Karpas-422 (cell line): ENCODE results near the gene TPSB2. TPM values are rescaled to one million over a fixed set of nuclear protein-coding genes. Genes with fewer than 3 reads are reported as not detected.
"Not testable (repeated sequence)": the region's sequence is repeated elsewhere in the genome, so short reads cannot be mapped to it uniquely, and the experiment has no call there.

Experiments used
- DNase-seq: peaks from one replicate; pipeline ENCODE4 v3.0.0-alpha.2; 2015
- H2AFZ ChIP-seq: fragments of 200-600 bp; sonication (generic); 2 replicates; pipeline ENCODE4 v1.6.1; 2014; ENCODE audit warnings: antibody characterized with exemption, low read length, mixed read lengths
- H3K27ac ChIP-seq: fragments of 200-600 bp; sonication (generic); 2 replicates; pipeline ENCODE4 v1.5.1; 2014; ENCODE audit warnings: mild to moderate bottlenecking, low read length, moderate library complexity
- H3K27me3 ChIP-seq: fragments of 200-600 bp; sonication (generic); 2 replicates; pipeline ENCODE4 v1.6.1; 2014; ENCODE audit warnings: low read length, mixed read lengths
- H3K36me3 ChIP-seq: fragments of 200-600 bp; sonication (generic); 2 replicates; pipeline ENCODE4 v1.6.1; 2014; ENCODE audit warnings: low read length, mixed read lengths; ENCODE audit not compliant: insufficient read depth
- H3K4me1 ChIP-seq: fragments of 200-600 bp; sonication (generic); 2 replicates; pipeline ENCODE4 v1.6.1; 2014; ENCODE audit warnings: mild to moderate bottlenecking, low read length, mixed read lengths
- H3K4me2 ChIP-seq: fragments of 200-600 bp; sonication (generic); 2 replicates; pipeline ENCODE4 v1.6.1; 2014; ENCODE audit warnings: low read length, low read depth, mild to moderate bottlenecking; ENCODE audit not compliant: poor library complexity, severe bottlenecking
- H3K4me3 ChIP-seq: fragments of 200-600 bp; sonication (generic); 2 replicates; pipeline ENCODE4 v1.5.1; 2014; ENCODE audit warnings: mild to moderate bottlenecking, antibody characterized with exemption, low read length, mixed read lengths
- H3K79me2 ChIP-seq: fragments of 200-600 bp; sonication (generic); 2 replicates; pipeline ENCODE4 v1.6.1; 2014; ENCODE audit warnings: mild to moderate bottlenecking, low read length, mixed read lengths
- H3K9ac ChIP-seq: fragments of 200-600 bp; sonication (generic); 2 replicates; pipeline ENCODE4 v1.6.0; 2014; ENCODE audit warnings: low read length
- H3K9me2 ChIP-seq: fragments of 200-600 bp; sonication (generic), shearing (Covaris generic); replicated peaks from 2 replicates; pipeline ENCODE4 v1.6.0; 2014; ENCODE audit warnings: mild to moderate bottlenecking, low read length, moderate library complexity; ENCODE audit not compliant: insufficient read depth
- H3K9me3 ChIP-seq: fragments of 300-700, 200-600 bp; sonication (generic); 2 replicates; pipeline ENCODE4 v1.6.1; 2014; ENCODE audit warnings: low read length, mixed read lengths
- H4K20me1 ChIP-seq: fragments of 200-600 bp; sonication (generic); 2 replicates; pipeline ENCODE4 v1.6.1; 2014; ENCODE audit warnings: mild to moderate bottlenecking, antibody characterized with exemption, low read length, low read depth; ENCODE audit not compliant: insufficient read depth
- total RNA-seq: library from RNA; depleted of rRNA; stranded (reverse); fragments of >200 nt; shearing (Covaris generic); gene quantifications from 2 replicates; pipeline ENCODE4 v1.2.3, GENCODE V29; 2014; ENCODE audit warnings: low replicate concordance

TPSB2 gene
- total RNA-seq, 1 experiment from 2014 or later = not detected

- H4K20me1 ChIP-seq = no peaks in the 10 kb centered on the region
- no peak overlapping the region for H3K9ac ChIP-seq
- H3K9me3 ChIP-seq = no peaks in the 10 kb centered on the region
- H3K4me1 ChIP-seq = no peaks in the 10 kb centered on the region
- no peak overlapping the region for H2AFZ ChIP-seq
- no peak overlapping the region for H3K4me3 ChIP-seq
- no peaks in the 10 kb centered on the region for H3K9me2 ChIP-seq
- no peaks in the 10 kb centered on the region for H3K79me2 ChIP-seq
- DNase-seq = no peak
- no peaks in the 10 kb centered on the region for H3K27me3 ChIP-seq
- no peak overlapping the region for H3K4me2 ChIP-seq
- H3K36me3 ChIP-seq = no peaks in the 10 kb centered on the region
- no peak overlapping the region for H3K27ac ChIP-seq
These were observed 30.5 kb downstream of the TPSB2 start for GRCh38 chr16:1199347-1200013.

GRCh38 chr16:1198671-1199346, 31.2 kb downstream of the TPSB2 start:
- H3K9me2 ChIP-seq, DNase-seq, H3K4me1 ChIP-seq, H3K27ac ChIP-seq, H2AFZ ChIP-seq, H3K79me2 ChIP-seq, H3K36me3 ChIP-seq, H3K27me3 ChIP-seq, H3K4me3 ChIP-seq, H3K4me2 ChIP-seq, H4K20me1 ChIP-seq, H3K9me3 ChIP-seq, H3K9ac ChIP-seq: not testable (repeated sequence)

GRCh38 chr16:1198194-1198593, 31.8 kb downstream of the TPSB2 start:
- DNase-seq = no peak
- Histone ChIP-seq H3K4me3 (no peak overlapping the region), H3K4me2 (no peak overlapping the region), H3K4me1 (peaks cover 5% of the 10 kb centered on the region), H3K9ac (no peak overlapping the region), H4K20me1 (no peaks in the 10 kb centered on the region), H3K36me3 (no peaks in the 10 kb centered on the region), H2AFZ (no peak overlapping the region), H3K9me3 (no peaks in the 10 kb centered on the region), H3K79me2 (no peaks in the 10 kb centered on the region), H3K27ac (no peak overlapping the region), H3K9me2 (no peaks in the 10 kb centered on the region), H3K27me3 (no peaks in the 10 kb centered on the region)

GRCh38 chr16:1197237-1197866, 32.6 kb downstream of the TPSB2 start:
- Histone ChIP-seq H3K79me2 (no peaks in the 10 kb centered on the region), H3K4me2 (no peak overlapping the region), H4K20me1 (no peaks in the 10 kb centered on the region), H3K27ac (no peak overlapping the region), H3K9me3 (no peaks in the 10 kb centered on the region), H3K27me3 (no peaks in the 10 kb centered on the region), H3K4me3 (no peak overlapping the region), H3K9ac (no peak overlapping the region), H3K9me2 (no peaks in the 10 kb centered on the region), H3K36me3 (no peaks in the 10 kb centered on the region), H2AFZ (no peak overlapping the region), H3K4me1 (peaks cover 8% of the 10 kb centered on the region)
- no peak for DNase-seq

- H3K4me2 ChIP-seq = no peak overlapping the region
- DNase-seq = no peak
- no peak overlapping the region for H3K9ac ChIP-seq
- H3K27me3 ChIP-seq = no peaks in the 10 kb centered on the region
- H2AFZ ChIP-seq = no peak overlapping the region
- H3K9me3 ChIP-seq = no peaks in the 10 kb centered on the region
- no peaks in the 10 kb centered on the region for H3K79me2 ChIP-seq
- peaks cover 8% of the 10 kb centered on the region for H3K4me1 ChIP-seq
- H3K4me3 ChIP-seq = no peak overlapping the region
- no peaks in the 10 kb centered on the region for H3K36me3 ChIP-seq
- H4K20me1 ChIP-seq = no peaks in the 10 kb centered on the region
- no peaks in the 10 kb centered on the region for H3K9me2 ChIP-seq
- no peak overlapping the region for H3K27ac ChIP-seq
These were observed 33.5 kb downstream of the TPSB2 start for GRCh38 chr16:1196494-1196893.

GRCh38 chr16:1195393-1195666, 34.7 kb downstream of the TPSB2 start:
- DNase-seq = no peak
- Histone ChIP-seq H3K4me2 (no peak overlapping the region), H3K9me2 (no peaks in the 10 kb centered on the region), H3K27ac (no peak overlapping the region), H3K9me3 (no peaks in the 10 kb centered on the region), H4K20me1 (no peaks in the 10 kb centered on the region), H3K4me1 (peaks cover 8% of the 10 kb centered on the region), H3K79me2 (no peaks in the 10 kb centered on the region), H3K27me3 (no peaks in the 10 kb centered on the region), H2AFZ (no peak overlapping the region), H3K9ac (no peak overlapping the region), H3K4me3 (no peak overlapping the region), H3K36me3 (no peaks in the 10 kb centered on the region)

GRCh38 chr16:1194665-1195392, 35.2 kb downstream of the TPSB2 start:
- no peak overlapping the region for H3K27ac ChIP-seq
- H3K9me2 ChIP-seq = no peaks in the 10 kb centered on the region
- no peaks in the 10 kb centered on the region for H3K9me3 ChIP-seq
- H3K4me2 ChIP-seq = no peak overlapping the region
- no peaks in the 10 kb centered on the region for H3K79me2 ChIP-seq
- H3K9ac ChIP-seq = no peak overlapping the region
- H3K36me3 ChIP-seq = no peaks in the 10 kb centered on the region
- H3K4me1 ChIP-seq = peaks cover 8% of the 10 kb centered on the region
- H2AFZ ChIP-seq = no peak overlapping the region
- no peaks in the 10 kb centered on the region for H4K20me1 ChIP-seq
- no peak overlapping the region for H3K4me3 ChIP-seq
- DNase-seq = peak; percentile 60
- no peaks in the 10 kb centered on the region for H3K27me3 ChIP-seq
